IPS DF 4.7 (cell line): ENCODE measurements around the gene PATZ1.

Source experiments
- DNase-seq: peaks from one replicate; pipeline ENCODE4 v3.0.0-alpha.2; 2013; ENCODE audit warnings: low spot score; ENCODE audit errors: extremely low read depth

The PATZ1 gene

GRCh38 chr22:31282748-31283468, 63.2 kb downstream of the PATZ1 start:
- DNase-seq, result no peak

- DNase-seq, result no peak
Observed at GRCh38 chr22:31281733-31282132, 64.4 kb downstream of the PATZ1 start.

GRCh38 chr22:31279821-31280505, 66.2 kb downstream of the PATZ1 start:
- DNase-seq, result no peak

GRCh38 chr22:31279327-31279669, 66.8 kb downstream of the PATZ1 start:
- DNase-seq, result no peak

GRCh38 chr22:31278626-31279326, 67.4 kb downstream of the PATZ1 start:
- no peak for DNase-seq

GRCh38 chr22:31278151-31278621, 68.0 kb downstream of the PATZ1 start:
- no peak for DNase-seq

GRCh38 chr22:31277741-31278140, 68.4 kb downstream of the PATZ1 start:
- DNase-seq, result no peak

- no peak for DNase-seq
Observed at GRCh38 chr22:31276426-31277167, 69.5 kb downstream of the PATZ1 start.
